MCF 10A (cell line): ENCODE data around the gene TAF8. TPM values are rescaled to one million over a fixed set of nuclear protein-coding genes. Genes with fewer than 3 reads are reported as not detected.

Experiments used
- BruUV-seq: library from RNA; stranded (reverse); fragments of 400-500 nt; replicated peaks from 2 replicates; lab custom pipeline; 2021; lab: Mats Ljungman, UMichigan
- CTCF ChIA-PET: fragments of 300-600 bp; sonication (Branson Sonifier 250); formaldehyde crosslinking; extraction: SDS; loops from one replicate; lab custom pipeline; 2021; ENCODE audit warnings: antibody characterized with exemption, inconsistent platforms; lab: Yijun Ruan, JAX
- POLR2A ChIA-PET: fragments of 300-600, 350-650 bp; sonication (Branson Sonifier 250); formaldehyde crosslinking; extraction: SDS; loops from one replicate; lab custom pipeline; 2020; ENCODE audit warnings: antibody characterized with exemption, inconsistent platforms; lab: Yijun Ruan, JAX
- DNase-seq: peaks from one replicate; pipeline ENCODE4 v3.0.0-alpha.2; 2018; ENCODE audit not compliant: unreplicated experiment
- H3K27ac Mint-ChIP-seq: one replicate; pipeline ENCODE4 v1.8.0; 2022; ENCODE audit warnings: mild to moderate bottlenecking, low read depth, mixed read lengths; ENCODE audit not compliant: unreplicated experiment
- H3K27me3 Mint-ChIP-seq: one replicate; pipeline ENCODE4 v1.8.0; 2022; ENCODE audit warnings: mixed read lengths; ENCODE audit not compliant: insufficient read depth, unreplicated experiment
- H3K36me3 Mint-ChIP-seq: one replicate; pipeline ENCODE4 v1.8.0; 2022; ENCODE audit warnings: mild to moderate bottlenecking, moderate library complexity, mixed read lengths; ENCODE audit not compliant: insufficient read depth, unreplicated experiment
- H3K4me1 Mint-ChIP-seq: one replicate; pipeline ENCODE4 v1.8.0; 2022; ENCODE audit warnings: mixed read lengths; ENCODE audit not compliant: insufficient read depth, unreplicated experiment
- H3K4me3 Mint-ChIP-seq: one replicate; pipeline ENCODE4 v1.8.0; 2022; ENCODE audit warnings: mild to moderate bottlenecking, moderate library complexity, mixed read lengths; ENCODE audit not compliant: unreplicated experiment
- H3K9me3 Mint-ChIP-seq: one replicate; pipeline ENCODE4 v1.8.0; 2022; ENCODE audit warnings: mixed read lengths; ENCODE audit not compliant: unreplicated experiment
- intact Hi-C: fragments of 100-400 bp; cut with micrococcal nuclease; formaldehyde crosslinking; loops from 2 replicates; pipeline ENCODE4 v1.14.1; 2022
- total RNA-seq: library from RNA; stranded (reverse); gene quantifications from 2 replicates; pipeline ENCODE4 v1.2.3, GENCODE V29; 2022
- TF ChIP-seq, protein P1 (sequence below): fragments of 200-600 bp; IDR thresholded peaks from one replicate; pipeline ENCODE4 v1.8.0; 2022; ENCODE audit warnings: antibody characterized with exemption, mild to moderate bottlenecking; ENCODE audit not compliant: unreplicated experiment

The TAF8 gene
- total RNA-seq, 1 experiment from 2014 or later = 23.8 TPM

DNA sequence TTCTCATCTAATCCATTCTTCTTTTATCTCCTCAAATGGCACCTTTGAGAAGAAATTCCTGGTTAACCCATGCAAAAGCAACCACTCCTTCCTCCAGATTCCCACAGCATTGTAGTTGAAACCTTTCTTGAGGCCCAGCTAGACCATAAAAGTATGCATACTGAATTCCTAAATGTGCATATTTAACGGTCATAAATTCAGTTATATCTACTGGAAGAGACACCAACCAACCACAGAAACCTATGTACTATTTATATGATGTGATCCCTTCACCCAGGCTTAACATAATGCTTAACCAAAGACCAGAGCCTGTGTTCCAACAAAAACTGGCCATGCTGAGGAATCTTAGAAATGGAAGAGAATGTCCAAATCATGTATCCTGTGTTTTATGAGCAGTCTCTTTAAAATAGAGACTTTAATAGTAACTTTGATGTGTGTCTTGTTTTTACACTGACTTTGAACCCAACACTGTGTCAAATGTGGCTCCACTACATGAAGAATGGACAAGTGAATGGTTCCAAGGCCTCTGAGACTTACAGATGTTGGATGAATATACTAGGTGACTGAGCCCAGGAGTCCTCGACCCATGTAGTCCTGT, 11.4 kb upstream of the TAF8 start:
- H3K27ac Mint-ChIP-seq = no peak overlapping the region
- H3K4me1 Mint-ChIP-seq = peaks cover 7% of the 10 kb centered on the region
- H3K36me3 Mint-ChIP-seq = peaks cover 42% of the 10 kb centered on the region
- H3K4me3 Mint-ChIP-seq = no peak overlapping the region
- BruUV-seq = no TSS peak
- no peaks in the 10 kb centered on the region for H3K9me3 Mint-ChIP-seq
- intact Hi-C loops = no loop called here
- TF ChIP-seq, protein P1, sequence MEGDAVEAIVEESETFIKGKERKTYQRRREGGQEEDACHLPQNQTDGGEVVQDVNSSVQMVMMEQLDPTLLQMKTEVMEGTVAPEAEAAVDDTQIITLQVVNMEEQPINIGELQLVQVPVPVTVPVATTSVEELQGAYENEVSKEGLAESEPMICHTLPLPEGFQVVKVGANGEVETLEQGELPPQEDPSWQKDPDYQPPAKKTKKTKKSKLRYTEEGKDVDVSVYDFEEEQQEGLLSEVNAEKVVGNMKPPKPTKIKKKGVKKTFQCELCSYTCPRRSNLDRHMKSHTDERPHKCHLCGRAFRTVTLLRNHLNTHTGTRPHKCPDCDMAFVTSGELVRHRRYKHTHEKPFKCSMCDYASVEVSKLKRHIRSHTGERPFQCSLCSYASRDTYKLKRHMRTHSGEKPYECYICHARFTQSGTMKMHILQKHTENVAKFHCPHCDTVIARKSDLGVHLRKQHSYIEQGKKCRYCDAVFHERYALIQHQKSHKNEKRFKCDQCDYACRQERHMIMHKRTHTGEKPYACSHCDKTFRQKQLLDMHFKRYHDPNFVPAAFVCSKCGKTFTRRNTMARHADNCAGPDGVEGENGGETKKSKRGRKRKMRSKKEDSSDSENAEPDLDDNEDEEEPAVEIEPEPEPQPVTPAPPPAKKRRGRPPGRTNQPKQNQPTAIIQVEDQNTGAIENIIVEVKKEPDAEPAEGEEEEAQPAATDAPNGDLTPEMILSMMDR = no peak
- H3K27me3 Mint-ChIP-seq = no peaks in the 10 kb centered on the region
- ChIA-PET POLR2A (no interaction called here), CTCF (interaction anchor here (0.6 to 1.1 kb wide), 4 partner anchors 182 to 387 kb away, joined by 3 to 5 read pairs (median 3); no protein-coding TSS in a partner anchor)
- DNase-seq = no peak

DNA sequence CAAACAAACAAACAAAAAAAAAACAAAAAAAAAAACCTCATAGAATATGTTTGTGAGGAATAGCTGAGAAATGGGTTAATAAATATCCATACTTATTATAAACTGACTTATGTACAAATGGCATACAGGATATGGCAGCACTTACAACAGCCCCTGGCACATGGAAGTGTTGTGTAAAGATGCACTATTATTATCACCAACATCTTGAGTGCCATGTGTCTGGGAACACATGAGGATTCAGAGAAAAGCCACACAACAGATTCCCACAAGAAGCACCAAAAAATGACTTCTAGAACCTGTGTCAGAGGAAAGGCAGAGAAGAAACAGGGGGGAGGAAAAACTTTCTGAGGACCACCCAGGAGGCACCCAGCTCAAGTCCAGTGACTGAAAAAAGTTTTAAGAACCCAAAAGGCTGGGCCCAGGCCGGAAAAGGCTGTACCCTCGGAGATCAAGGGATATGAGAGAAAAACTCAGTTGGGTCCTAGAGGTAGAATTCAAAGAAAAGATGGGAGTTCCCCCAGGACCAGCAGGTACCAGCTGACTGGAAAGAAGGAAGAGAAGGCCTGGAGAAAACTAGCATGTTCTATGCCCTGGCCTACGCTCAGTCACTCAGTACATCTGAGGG, 9.4 kb upstream of the TAF8 start:
- POLR2A ChIA-PET = interaction anchor here (1.0 to 2.1 kb wide), 3 partner anchors 8 to 120 kb away, joined by 3 to 9 read pairs (median 7); partner anchors contain the start of genes BYSL and MED20

DNA sequence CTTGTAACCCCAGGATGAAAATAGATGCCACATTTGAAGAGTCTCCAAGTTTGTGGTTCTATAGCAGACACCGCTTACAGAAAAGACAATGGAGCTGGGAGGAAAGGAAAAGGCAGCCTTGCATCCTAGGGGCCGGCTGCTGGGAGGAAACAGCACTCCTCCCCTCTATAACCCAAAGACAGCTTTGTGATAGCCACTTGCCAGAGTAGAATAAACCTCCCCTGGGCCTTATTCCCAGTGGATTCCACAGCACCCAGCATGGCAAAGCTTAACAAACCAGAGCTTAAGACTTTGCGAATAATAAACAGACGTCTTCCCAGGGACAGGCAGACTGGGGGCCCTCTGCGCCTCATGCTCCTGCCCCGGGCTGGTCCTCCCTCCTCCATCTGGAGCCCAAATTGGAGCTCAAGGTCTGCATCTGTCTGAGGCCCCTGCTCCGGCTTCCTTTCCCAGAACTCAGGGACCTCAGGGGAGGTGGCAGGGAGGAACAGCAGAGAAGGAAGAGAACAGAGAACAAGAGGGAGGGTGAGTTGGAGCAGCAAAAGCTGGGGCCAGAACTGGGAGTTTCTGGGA, 8.8 kb upstream of the TAF8 start:
- H3K27ac Mint-ChIP-seq = peak overlapping the region; percentile 36
- H3K4me3 Mint-ChIP-seq = no peak overlapping the region
- BruUV-seq = no TSS peak
- peaks cover 32% of the 10 kb centered on the region for H3K4me1 Mint-ChIP-seq
- TF ChIP-seq, protein P1 = no peak
- peaks cover 22% of the 10 kb centered on the region for H3K36me3 Mint-ChIP-seq
- ChIA-PET POLR2A (interaction anchor here (0.6 to 2.1 kb wide), 4 partner anchors 106 to 306 kb away, joined by 3 to 9 read pairs (median 5); partner anchors contain the start of genes BYSL, MED20, TFEB and TOMM6), CTCF (interaction anchor here (0.5 to 4.5 kb wide), 8 partner anchors 13 to 255 kb away, joined by 3 to 37 read pairs (median 4); no protein-coding TSS in a partner anchor)
- H3K27me3 Mint-ChIP-seq = no peaks in the 10 kb centered on the region
- DNase-seq = no peak
- H3K9me3 Mint-ChIP-seq = no peaks in the 10 kb centered on the region
- intact Hi-C loops = loop anchor here (5.0 kb wide), 1 partner anchor 674 kb away; no protein-coding TSS in a partner anchor

More for the DNA sequence above, 9.4 kb upstream of the TAF8 start:
- Mint-ChIP-seq H3K27me3 (no peaks in the 10 kb centered on the region), H3K4me1 (peaks cover 26% of the 10 kb centered on the region), H3K9me3 (no peaks in the 10 kb centered on the region), H3K27ac (peak overlapping the region; percentile 36), H3K36me3 (peaks cover 28% of the 10 kb centered on the region), H3K4me3 (no peak overlapping the region)
- no TSS peak for BruUV-seq
- CTCF ChIA-PET = interaction anchor here (0.6 to 4.5 kb wide), 9 partner anchors 12 to 333 kb away, joined by 3 to 37 read pairs (median 5); no protein-coding TSS in a partner anchor
- DNase-seq = no peak
- TF ChIP-seq, protein P1 = no peak
- intact Hi-C loops = loop anchor here (5.0 kb wide), 1 partner anchor 674 kb away; no protein-coding TSS in a partner anchor
